ENCODE results near the gene SLC13A5.
"Not testable (repeated sequence)": the region's sequence is repeated elsewhere in the genome, so short reads cannot be mapped to it uniquely, and the experiment has no call there.

The SLC13A5 gene

GRCh38 chr17:6695051-6695450 lies 18.1 kb downstream of the SLC13A5 start:
- no peak overlapping the region for H3K4me3 ChIP-seq (ENCODE audit: low read depth, low read length)
- TF ChIP-seq CTCF (IDR thresholded peaks at IDR 0.05; ENCODE audit: low read depth, low read length) = no peak

- H3K4me3 ChIP-seq (ENCODE audit: low read depth, low read length) = not testable (repeated sequence)
These were observed 21.2 kb downstream of the SLC13A5 start for GRCh38 chr17:6691958-6692357.

- H3K4me3 ChIP-seq (ENCODE audit: low read depth, low read length) = no peak overlapping the region
- TF ChIP-seq CTCF (IDR thresholded peaks at IDR 0.05; ENCODE audit: low read depth, low read length) = no peak
These were observed 21.6 kb downstream of the SLC13A5 start for GRCh38 chr17:6691546-6691945.

DNA sequence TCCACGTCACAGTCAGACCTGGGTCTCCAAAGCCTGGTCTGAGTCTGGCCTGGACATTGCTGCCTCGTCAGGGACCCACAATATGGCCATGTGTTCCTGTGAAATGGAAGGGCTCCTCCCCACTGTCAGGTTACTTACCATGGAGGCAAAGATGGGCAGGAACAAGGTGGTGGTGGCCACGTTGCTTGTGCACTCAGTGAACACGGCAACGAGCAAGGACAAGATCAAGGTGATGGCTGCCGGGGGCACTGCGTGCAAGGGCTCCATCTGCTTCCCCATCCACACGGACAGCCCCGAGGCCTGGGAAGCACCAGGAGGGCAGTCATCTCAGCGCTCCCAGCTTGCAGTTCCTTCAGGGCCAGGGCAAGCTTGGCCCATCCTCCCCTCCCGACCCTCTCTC lies 22.5 kb downstream of the SLC13A5 start:
- TF ChIP-seq CTCF (IDR thresholded peaks at IDR 0.05; ENCODE audit: low read depth, low read length) = no peak
- no peak overlapping the region for H3K4me3 ChIP-seq (ENCODE audit: low read depth, low read length)

GRCh38 chr17:6688944-6689343 lies 24.2 kb downstream of the SLC13A5 start:
- TF ChIP-seq CTCF (IDR thresholded peaks at IDR 0.05; ENCODE audit: low read depth, low read length) = no peak
- H3K4me3 ChIP-seq (ENCODE audit: low read depth, low read length) = no peak overlapping the region

- no peak for TF ChIP-seq CTCF (IDR thresholded peaks at IDR 0.05; ENCODE audit: low read depth, low read length)
These were observed 27.1 kb downstream of the SLC13A5 start for GRCh38 chr17:6686026-6686425.

DNA sequence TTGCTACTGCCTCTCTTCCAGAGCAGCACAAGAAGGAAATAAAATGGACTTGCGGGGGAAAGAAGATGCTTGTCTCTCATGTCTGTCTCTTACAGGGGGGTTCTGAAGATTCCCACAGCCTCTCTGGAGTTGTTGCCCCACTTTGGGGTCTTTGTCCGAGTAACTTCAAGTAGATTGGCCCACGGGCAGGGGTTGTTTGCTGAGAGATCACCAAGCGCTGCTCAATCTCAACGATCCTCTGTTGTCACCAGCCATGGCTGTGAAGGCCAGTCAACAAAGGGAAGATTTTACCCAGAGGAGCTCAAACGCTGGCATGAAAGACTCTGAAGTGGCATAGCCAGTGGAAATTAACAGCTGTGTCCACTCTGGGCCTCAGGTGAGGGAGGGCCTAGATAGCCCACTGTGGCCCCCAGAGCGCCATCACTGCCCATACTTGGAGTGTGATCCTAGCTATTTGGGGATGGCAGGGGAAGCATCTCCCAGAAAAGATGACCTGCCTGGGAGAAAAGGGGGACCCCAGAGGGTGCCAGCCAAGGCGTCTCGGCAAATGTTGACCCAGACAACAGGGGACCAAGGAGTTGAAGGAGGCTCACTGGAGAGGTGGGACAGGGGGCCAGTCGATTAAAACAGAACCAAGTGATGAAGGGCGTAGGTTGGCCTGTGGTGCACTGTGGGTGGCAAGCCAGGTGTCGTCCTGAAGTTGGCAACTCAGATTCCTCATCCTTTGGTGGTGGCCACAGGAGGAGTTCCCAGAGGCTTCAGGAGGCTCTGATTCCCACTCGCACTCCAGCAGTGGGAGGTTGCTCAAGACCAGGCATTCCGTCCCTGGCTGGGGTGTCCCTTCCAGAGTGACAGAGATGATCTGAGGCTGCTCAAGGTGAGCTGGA lies 28.0 kb downstream of the SLC13A5 start:
- no peak for TF ChIP-seq CTCF (IDR thresholded peaks at IDR 0.05; ENCODE audit: low read depth, low read length)
- no peak overlapping the region for H3K4me3 ChIP-seq (ENCODE audit: low read depth, low read length)

More at GRCh38 chr17:6686026-6686425, 27.1 kb downstream of the SLC13A5 start:
- H3K4me3 ChIP-seq (ENCODE audit: low read depth, low read length) = no peak overlapping the region

- no peak for TF ChIP-seq CTCF (IDR thresholded peaks at IDR 0.05; ENCODE audit: low read depth, low read length)
- no peak overlapping the region for H3K4me3 ChIP-seq (ENCODE audit: low read depth, low read length)
These were observed 28.7 kb downstream of the SLC13A5 start for GRCh38 chr17:6684460-6684783.
